HL-60 (cell line): ENCODE data around the gene UNC13B.
"Not testable (repeated sequence)": the region's sequence is repeated elsewhere in the genome, so short reads cannot be mapped to it uniquely, and the experiment has no call there.

Experiments
- DNase-seq, 2 experiments: peaks; one replicate each; pipeline ENCODE4 v3.0.0-alpha.2; 2010 to 2020; ENCODE audit warnings: low read depth in 1 of 2, low spot score in 1 of 2
- H3K27ac ChIP-seq: fragments of 250-450 bp; sonication (Bioruptor Pico); replicated peaks from 2 replicates; pipeline ENCODE4 v1.5.1; 2020; ENCODE audit warnings: mild to moderate bottlenecking, moderate library complexity
- H3K27me3 ChIP-seq: fragments of 250-450 bp; sonication (Bioruptor Pico); 2 replicates; pipeline ENCODE4 v1.5.1; 2021; ENCODE audit warnings: mild to moderate bottlenecking, moderate library complexity; ENCODE audit not compliant: insufficient read depth, poor library complexity, severe bottlenecking
- H3K4me3 ChIP-seq: replicated peaks from 2 replicates; pipeline ENCODE4 v1.5.1; 2011; ENCODE audit warnings: mild to moderate bottlenecking, control low read depth, low read length; ENCODE audit not compliant: insufficient read depth
- GABPA ChIP-seq: IDR thresholded peaks from 2 replicates; pipeline ENCODE4 v1.6.1; 2012; ENCODE audit warnings: low read depth
- POLR2AphosphoS5 ChIP-seq: IDR thresholded peaks from 2 replicates; pipeline ENCODE4 v1.6.1; 2012; ENCODE audit warnings: low read depth
- REST ChIP-seq: IDR thresholded peaks from 2 replicates; pipeline ENCODE4 v1.6.1; 2012; ENCODE audit warnings: low read depth; ENCODE audit not compliant: insufficient replicate concordance
- SPI1 ChIP-seq: IDR thresholded peaks from 2 replicates; pipeline ENCODE4 v1.6.1; 2012; ENCODE audit warnings: low read depth, mild to moderate bottlenecking, borderline replicate concordance
- TF ChIP-seq, protein P1 (sequence below): IDR thresholded peaks from one replicate; pipeline ENCODE4 v1.5.1; 2011; ENCODE audit warnings: low read length, control low read depth, inconsistent platforms; ENCODE audit not compliant: insufficient read depth

The UNC13B gene

DNA sequence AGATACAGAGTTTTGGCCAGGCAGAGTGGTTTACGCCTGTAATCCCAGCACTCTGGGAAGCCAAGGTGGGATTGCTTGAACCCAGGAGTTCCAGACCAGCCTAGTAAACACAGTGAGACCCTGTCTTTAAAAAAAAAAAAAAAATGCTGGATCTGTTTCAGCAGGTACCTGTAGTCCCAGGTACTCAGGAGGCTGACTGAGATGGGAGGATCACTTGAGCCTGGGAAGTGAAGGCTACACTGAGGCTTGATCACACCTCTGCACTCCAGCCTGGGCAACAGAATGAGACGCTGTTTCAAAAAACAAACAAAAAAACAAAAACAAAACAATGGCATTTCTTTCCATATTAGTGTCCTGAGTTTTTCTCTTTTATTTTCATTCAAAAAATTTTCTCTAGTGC is 19.0 kb downstream of the UNC13B start:
- no peak for DNase-seq
- TF ChIP-seq POLR2AphosphoS5 (no peak), SPI1 (no peak), GABPA (no peak), REST (no peak)
- TF ChIP-seq, protein P1, sequence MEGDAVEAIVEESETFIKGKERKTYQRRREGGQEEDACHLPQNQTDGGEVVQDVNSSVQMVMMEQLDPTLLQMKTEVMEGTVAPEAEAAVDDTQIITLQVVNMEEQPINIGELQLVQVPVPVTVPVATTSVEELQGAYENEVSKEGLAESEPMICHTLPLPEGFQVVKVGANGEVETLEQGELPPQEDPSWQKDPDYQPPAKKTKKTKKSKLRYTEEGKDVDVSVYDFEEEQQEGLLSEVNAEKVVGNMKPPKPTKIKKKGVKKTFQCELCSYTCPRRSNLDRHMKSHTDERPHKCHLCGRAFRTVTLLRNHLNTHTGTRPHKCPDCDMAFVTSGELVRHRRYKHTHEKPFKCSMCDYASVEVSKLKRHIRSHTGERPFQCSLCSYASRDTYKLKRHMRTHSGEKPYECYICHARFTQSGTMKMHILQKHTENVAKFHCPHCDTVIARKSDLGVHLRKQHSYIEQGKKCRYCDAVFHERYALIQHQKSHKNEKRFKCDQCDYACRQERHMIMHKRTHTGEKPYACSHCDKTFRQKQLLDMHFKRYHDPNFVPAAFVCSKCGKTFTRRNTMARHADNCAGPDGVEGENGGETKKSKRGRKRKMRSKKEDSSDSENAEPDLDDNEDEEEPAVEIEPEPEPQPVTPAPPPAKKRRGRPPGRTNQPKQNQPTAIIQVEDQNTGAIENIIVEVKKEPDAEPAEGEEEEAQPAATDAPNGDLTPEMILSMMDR, result no peak

DNA sequence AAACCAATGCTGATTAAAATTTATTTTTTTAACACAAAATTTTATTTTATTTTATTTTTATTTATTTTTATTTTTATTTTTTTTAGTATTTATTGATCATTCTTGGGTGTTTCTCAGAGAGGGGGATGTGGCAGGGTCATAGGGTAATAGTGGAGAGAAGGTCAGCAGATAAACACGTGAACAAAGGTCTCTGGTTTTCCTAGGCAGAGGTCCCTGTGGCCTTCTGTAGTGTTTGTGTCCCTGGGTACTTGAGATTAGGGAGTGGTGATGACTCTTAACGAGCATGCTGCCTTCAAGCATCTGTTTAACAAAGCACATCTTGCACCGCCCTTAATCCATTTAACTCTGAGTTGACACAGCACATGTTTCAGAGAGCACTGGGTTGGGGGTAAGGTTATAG is 20.6 kb downstream of the UNC13B start:
- H3K27ac ChIP-seq, result not testable (repeated sequence)

More for the DNA sequence above, 19.0 kb downstream of the UNC13B start:
- H3K27ac ChIP-seq, result no peak overlapping the region
- H3K4me3 ChIP-seq, result no peak overlapping the region
- no peaks in the 10 kb centered on the region for H3K27me3 ChIP-seq

GRCh38 chr9:35182996-35183754 is 21.4 kb downstream of the UNC13B start:
- not testable (repeated sequence) for DNase-seq, H3K27me3 ChIP-seq

More for the DNA sequence above, 20.6 kb downstream of the UNC13B start:
- DNase-seq, H3K4me3 ChIP-seq, H3K27me3 ChIP-seq: not testable (repeated sequence)

GRCh38 chr9:35183755-35184480 is 22.1 kb downstream of the UNC13B start:
- DNase-seq, H3K27me3 ChIP-seq, H3K4me3 ChIP-seq, H3K27ac ChIP-seq: not testable (repeated sequence)

More at GRCh38 chr9:35182996-35183754, 21.4 kb downstream of the UNC13B start:
- H3K27ac ChIP-seq, H3K4me3 ChIP-seq: not testable (repeated sequence)

GRCh38 chr9:35186524-35186923 is 24.7 kb downstream of the UNC13B start:
- TF ChIP-seq, protein P1, result no peak
- no peak for TF ChIP-seq REST
- DNase-seq, result no peak
- Histone ChIP-seq H3K27ac (no peak overlapping the region), H3K4me3 (no peak overlapping the region), H3K27me3 (no peaks in the 10 kb centered on the region)
